Right lobe of liver (tissue), 6 donors: ENCODE results near the gene HOXD10. TPM values are rescaled to one million over a fixed set of nuclear protein-coding genes. Genes with fewer than 3 reads are reported as not detected.

Experiments
- ATAC-seq, 4 donors: fragments of 200-7000 bp; cut with Tn5 transposase; one replicate each; pipeline ENCODE4 v1.9.1; 2020; ENCODE audit warnings: mild to moderate bottlenecking in 4 of 4, moderate library complexity in 4 of 4
- DNase-seq, 3 donors: peaks; one replicate each; pipeline ENCODE4 v3.0.0-alpha.2; 2020
- H3K27ac ChIP-seq, 3 donors: fragments of 200-600 bp; one replicate each; pipeline ENCODE4 v1.8.0; 2022
- H3K27me3 ChIP-seq, 2 donors: fragments of 200-600 bp; one replicate each; pipeline ENCODE4 v1.8.0; 2022
- H3K36me3 ChIP-seq, 4 donors: fragments of 200-600 bp; sonication (generic) in 1 of 4; one replicate each; pipeline versions ENCODE4 v1.5.1 to v1.8.0; 2017 to 2022; ENCODE audit warnings: control low read depth in 1 of 4
- H3K4me1 ChIP-seq, 4 donors: fragments of 200-600 bp; sonication (generic) in 1 of 4; one replicate each; pipeline versions ENCODE4 v1.5.1 to v1.8.0; 2017 to 2022; ENCODE audit warnings: control low read depth in 1 of 4
- H3K4me3 ChIP-seq, 3 donors: fragments of 200-600 bp; one replicate each; pipeline ENCODE4 v1.8.0; 2022
- H3K9me3 ChIP-seq, 4 donors: fragments of 200-600 bp; sonication (generic) in 1 of 4; one replicate each; pipeline versions ENCODE4 v1.5.1 to v1.8.0; 2017 to 2022; ENCODE audit warnings: control low read depth in 1 of 4
- CTCF ChIP-seq, 4 donors: fragments of 200-600 bp in 3 of 4; fragments of 450-650 bp in 1 of 4; IDR thresholded peaks; one replicate each; pipeline versions ENCODE4 v1.5.1 to v1.8.0; 2016 to 2022; ENCODE audit warnings: antibody characterized with exemption in 4 of 4, mild to moderate bottlenecking in 2 of 4
- POLR2A ChIP-seq: fragments of 450-650 bp; IDR thresholded peaks from one replicate; pipeline ENCODE4 v1.6.1; 2017; ENCODE audit warnings: antibody characterized with exemption, mild to moderate bottlenecking
- WGBS: methylation state at CpG from one replicate; pipeline ENCODE4 v1.1.6; 2018; ENCODE audit warnings: low coverage, low lambda C conversion rate; ENCODE audit not compliant: insufficient coverage; ENCODE audit errors: missing lambda C conversion rate; 5-methylcytosine and 5-hydroxymethylcytosine counted together
- intact Hi-C, 2 donors: fragments of 100-400 bp; cut with DNase I; formaldehyde crosslinking; loops; one replicate each; pipeline versions ENCODE4 v1.11.2 to v1.14.1; 2022
- total RNA-seq, 6 experiments: library from RNA; depleted of rRNA in 2 of 6; stranded (reverse); fragments of >200 nt in 2 of 6; fragmentation: NEBNext Ultra II Directional in 3 of 6; extraction: Animal tissue kit (Norgen Biotek cat#: 25700) in 3 of 6; gene quantifications; one replicate each; pipeline versions ENCODE4 v1.1.0 to v1.2.4, GENCODE V29; 2016 to 2023
- donor health status: DM: no; HTN: yes; CAD: no.
- donor health status: DM: no; HTN: no; CAD: no.
- donor health status: DM: no; HTN: no; CAD: no.
- donor health status: DM: no; HTN: yes; CAD: no.
- donor health status: DM: no; HTN: yes; CAD: no.

The HOXD10 gene
- total RNA-seq, 6 experiments from 2014 or later, result not detected

GRCh38 chr2:176146101-176146500, 29.5 kb downstream of the HOXD10 start:
- peaks cover 0 to 44% of the 10 kb centered on the region in 2 donors for H3K27me3 ChIP-seq
- no peaks in the 10 kb centered on the region for H3K4me1 ChIP-seq
- TF ChIP-seq CTCF (IDR thresholded peaks at IDR 0.05) (no peak), POLR2A (no peak)
- intact Hi-C loops, result loop anchor here (10.0 kb wide), 3 partner anchors 309 to 489 kb away; no protein-coding TSS in a partner anchor
- H3K9me3 ChIP-seq, result no peaks in the 10 kb centered on the region
- no peaks in the 10 kb centered on the region for H3K36me3 ChIP-seq
- no peak for DNase-seq
- H3K4me3 ChIP-seq, result no peak overlapping the region
- H3K27ac ChIP-seq, result no peak overlapping the region
- 24% methylated on average over 6 of the region's 6 CpGs for WGBS
- no peak for ATAC-seq

- TF ChIP-seq CTCF (IDR thresholded peaks at IDR 0.05) (no peak), POLR2A (no peak)
- H3K27ac ChIP-seq, result no peak overlapping the region
- H3K4me3 ChIP-seq, result no peak overlapping the region
- H3K4me1 ChIP-seq, result no peaks in the 10 kb centered on the region
- ATAC-seq (no peak), DNase-seq (no peak)
- H3K27me3 ChIP-seq, result peaks cover 0 to 48% of the 10 kb centered on the region in 2 donors
- H3K36me3 ChIP-seq, result no peaks in the 10 kb centered on the region
- H3K9me3 ChIP-seq, result no peaks in the 10 kb centered on the region
- intact Hi-C loops, result loop anchor here (10.0 kb wide), 3 partner anchors 308 to 488 kb away; no protein-coding TSS in a partner anchor
Measured at GRCh38 chr2:176146645-176147044, 30.1 kb downstream of the HOXD10 start.

DNA sequence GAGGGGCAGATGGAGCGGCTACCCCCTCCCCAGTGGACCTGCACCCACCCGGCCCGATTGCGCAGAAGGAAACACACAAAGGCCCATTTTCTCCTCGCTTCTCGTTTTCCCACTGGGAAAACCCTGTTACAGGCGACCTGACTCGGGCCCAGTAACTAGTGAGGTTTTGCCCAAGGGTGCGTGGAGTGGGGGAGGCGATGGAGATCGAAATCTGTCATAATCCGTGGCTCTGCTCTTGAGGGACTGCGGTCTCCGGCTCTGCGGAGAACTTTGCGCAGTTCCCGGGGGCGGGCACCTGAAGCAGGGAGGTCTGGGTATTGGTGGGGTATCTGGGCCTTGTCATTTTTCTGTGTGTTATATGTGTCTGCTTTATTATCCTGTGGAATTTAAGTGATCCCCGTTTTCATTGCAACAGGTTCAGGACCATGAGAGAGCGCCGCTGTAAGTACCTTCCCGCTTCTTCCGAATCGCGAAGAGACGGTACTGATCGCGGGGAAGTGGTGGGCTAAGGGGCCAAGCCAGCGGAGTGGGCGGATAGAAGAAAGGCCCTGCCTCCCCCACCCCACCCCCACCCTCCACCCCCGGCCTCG, 30.7 kb downstream of the HOXD10 start:
- Histone ChIP-seq H3K4me1 (no peaks in the 10 kb centered on the region), H3K27me3 (peaks cover 0 to 51% of the 10 kb centered on the region in 2 donors), H3K27ac (no peak overlapping the region), H3K9me3 (no peaks in the 10 kb centered on the region), H3K36me3 (no peaks in the 10 kb centered on the region), H3K4me3 (no peak overlapping the region)
- 10% methylated on average over 8 of the region's 32 CpGs for WGBS
- intact Hi-C loops, result loop anchor here (10.0 kb wide), 3 partner anchors 307 to 487 kb away; no protein-coding TSS in a partner anchor
- no peak for TF ChIP-seq CTCF (IDR thresholded peaks at IDR 0.05)
- no peak for TF ChIP-seq POLR2A
- DNase-seq (no peak), ATAC-seq (no peak)

DNA sequence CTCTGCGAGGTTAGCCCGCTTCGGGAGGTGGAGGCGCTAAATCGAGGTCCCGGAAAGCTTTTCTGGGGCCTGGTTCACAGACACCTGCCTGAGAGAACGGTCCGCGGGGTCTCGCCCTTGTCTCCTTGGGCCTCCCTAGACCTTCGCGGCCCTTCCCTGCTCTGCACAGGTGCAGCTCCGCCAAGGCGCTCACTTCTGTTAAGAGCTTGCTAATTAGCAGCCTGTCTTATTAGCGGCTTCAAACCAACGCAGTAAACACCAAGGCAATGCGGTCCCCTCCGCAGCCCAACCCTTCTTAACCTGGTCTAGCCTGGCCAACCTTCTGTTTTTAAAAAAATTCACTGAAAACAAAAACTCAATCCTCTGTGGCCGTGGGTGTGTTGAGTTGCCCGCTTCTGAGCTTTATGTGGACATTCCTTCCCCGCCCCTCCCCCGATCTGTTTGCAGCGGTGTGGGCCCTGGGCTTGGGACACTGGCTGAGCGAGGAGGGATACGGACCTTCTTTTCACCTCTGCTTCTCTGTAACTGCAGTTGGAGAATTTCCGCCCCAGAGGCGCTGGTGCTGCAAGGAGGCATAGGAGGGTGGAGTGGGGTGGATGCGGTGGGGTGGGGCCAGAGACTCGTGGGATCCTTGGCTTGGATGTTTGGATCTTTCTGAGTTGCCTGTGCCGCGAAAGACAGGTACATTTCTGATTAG, 31.4 kb downstream of the HOXD10 start:
- no peaks in the 10 kb centered on the region for H3K9me3 ChIP-seq
- intact Hi-C loops, result loop anchor here (10.0 kb wide), 3 partner anchors 307 to 487 kb away; no protein-coding TSS in a partner anchor
- DNase-seq, result no peak
- TF ChIP-seq CTCF (IDR thresholded peaks at IDR 0.05) (no peak), POLR2A (no peak)
- WGBS, result 5% methylated on average over 19 of the region's 31 CpGs
- no peak overlapping the region for H3K27ac ChIP-seq
- ATAC-seq, result no peak
- no peaks in the 10 kb centered on the region for H3K4me1 ChIP-seq
- no peak overlapping the region for H3K4me3 ChIP-seq
- H3K27me3 ChIP-seq, result peaks cover 0 to 57% of the 10 kb centered on the region in 2 donors
- H3K36me3 ChIP-seq, result no peaks in the 10 kb centered on the region
